Left kidney (tissue), 1 donor: ENCODE measurements around the gene FAM32A. TPM values are rescaled to one million over a fixed set of nuclear protein-coding genes. Genes with fewer than 3 reads are reported as not detected.

Source experiments
- polyA plus RNA-seq: library from polyadenylated mRNA; unstranded; fragments of 120-200 nt; gene quantifications from one replicate; pipeline ENCODE4 v1.2.1, GENCODE V29; 2013; ENCODE audit not compliant: insufficient read length

FAM32A gene
- polyA plus RNA-seq, 1 donor = 113 TPM

Other genes with a start within 250 kb of the FAM32A start
- gene OR10H4, start 236.4 kb upstream of the FAM32A start, polyA plus RNA-seq = not detected
- 536 TPM for gene TPM4, start 108.9 kb upstream of the FAM32A start, polyA plus RNA-seq
- 87.0 TPM for gene RAB8A, start 73.5 kb upstream of the FAM32A start, polyA plus RNA-seq
- 0.43 TPM for gene HSH2D, start 41.7 kb upstream of the FAM32A start, polyA plus RNA-seq
- gene CIB3, start 11.9 kb upstream of the FAM32A start, polyA plus RNA-seq = not detected
- 58.8 TPM for gene AP1M1, start 12.5 kb downstream of the FAM32A start, polyA plus RNA-seq
- gene KLF2, start 139.4 kb downstream of the FAM32A start, polyA plus RNA-seq = 15.3 TPM